Colonic mucosa (tissue), 4 donors: ENCODE data around the gene PSME3. TPM values are rescaled to one million over a fixed set of nuclear protein-coding genes. Genes with fewer than 3 reads are reported as not detected.

Source experiments
- DNase-seq: peaks from one replicate; pipeline ENCODE4 v3.0.0-alpha.2; 2020
- H3K27ac ChIP-seq: fragments of 200-600 bp; one replicate; pipeline ENCODE4 v1.8.0; 2021
- H3K27me3 ChIP-seq: fragments of 200-600 bp; one replicate; pipeline ENCODE4 v1.8.0; 2021
- H3K36me3 ChIP-seq: fragments of 200-600 bp; one replicate; pipeline ENCODE4 v1.8.0; 2021
- H3K4me1 ChIP-seq: fragments of 200-600 bp; one replicate; pipeline ENCODE4 v1.8.0; 2021; ENCODE audit warnings: mild to moderate bottlenecking
- H3K4me3 ChIP-seq: fragments of 200-600 bp; one replicate; pipeline ENCODE4 v1.8.0; 2021
- H3K9ac ChIP-seq, 2 donors: one replicate each; pipeline ENCODE4 v1.7.0; 2013; ENCODE audit warnings: control low read depth in 2 of 2, low read depth in 2 of 2, low read length in 2 of 2
- H3K9me3 ChIP-seq: fragments of 200-600 bp; one replicate; pipeline ENCODE4 v1.8.0; 2021
- intact Hi-C: fragments of 100-400 bp; cut with DNase I; formaldehyde crosslinking; loops from one replicate; pipeline ENCODE4 v1.14.1; 2022
- total RNA-seq, 2 donors: library from RNA; stranded (reverse); fragmentation: NEBNext Ultra II Directional in 1 of 2; extraction: Animal tissue kit (Norgen Biotek cat#: 25700) in 1 of 2; gene quantifications; one replicate each; pipeline ENCODE4 v1.2.1, GENCODE V29; 2021
- TF ChIP-seq, protein P1 (sequence below): fragments of 200-600 bp; IDR thresholded peaks from one replicate; pipeline ENCODE4 v1.8.0; 2022; ENCODE audit warnings: antibody characterized with exemption, mild to moderate bottlenecking
- donor health status: healthy.
- donor health status: DM: no; HTN: no; CAD: no.
- donor health status: DM: no; HTN: no; CAD: no.

The PSME3 gene
- total RNA-seq, 2 donors from 2014 or later = 86.4 to 163 TPM

GRCh38 chr17:42818379-42818778, 14.8 kb upstream of the PSME3 start:
- intact Hi-C loops = no loop called here
- Histone ChIP-seq H3K9ac (no peak overlapping the region), H3K27ac (no peak overlapping the region), H3K36me3 (peaks cover 10% of the 10 kb centered on the region), H3K4me3 (no peak overlapping the region), H3K27me3 (no peaks in the 10 kb centered on the region), H3K9me3 (no peaks in the 10 kb centered on the region), H3K4me1 (peaks cover 10% of the 10 kb centered on the region)
- no peak for DNase-seq
- TF ChIP-seq, protein P1, sequence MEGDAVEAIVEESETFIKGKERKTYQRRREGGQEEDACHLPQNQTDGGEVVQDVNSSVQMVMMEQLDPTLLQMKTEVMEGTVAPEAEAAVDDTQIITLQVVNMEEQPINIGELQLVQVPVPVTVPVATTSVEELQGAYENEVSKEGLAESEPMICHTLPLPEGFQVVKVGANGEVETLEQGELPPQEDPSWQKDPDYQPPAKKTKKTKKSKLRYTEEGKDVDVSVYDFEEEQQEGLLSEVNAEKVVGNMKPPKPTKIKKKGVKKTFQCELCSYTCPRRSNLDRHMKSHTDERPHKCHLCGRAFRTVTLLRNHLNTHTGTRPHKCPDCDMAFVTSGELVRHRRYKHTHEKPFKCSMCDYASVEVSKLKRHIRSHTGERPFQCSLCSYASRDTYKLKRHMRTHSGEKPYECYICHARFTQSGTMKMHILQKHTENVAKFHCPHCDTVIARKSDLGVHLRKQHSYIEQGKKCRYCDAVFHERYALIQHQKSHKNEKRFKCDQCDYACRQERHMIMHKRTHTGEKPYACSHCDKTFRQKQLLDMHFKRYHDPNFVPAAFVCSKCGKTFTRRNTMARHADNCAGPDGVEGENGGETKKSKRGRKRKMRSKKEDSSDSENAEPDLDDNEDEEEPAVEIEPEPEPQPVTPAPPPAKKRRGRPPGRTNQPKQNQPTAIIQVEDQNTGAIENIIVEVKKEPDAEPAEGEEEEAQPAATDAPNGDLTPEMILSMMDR = no peak

DNA sequence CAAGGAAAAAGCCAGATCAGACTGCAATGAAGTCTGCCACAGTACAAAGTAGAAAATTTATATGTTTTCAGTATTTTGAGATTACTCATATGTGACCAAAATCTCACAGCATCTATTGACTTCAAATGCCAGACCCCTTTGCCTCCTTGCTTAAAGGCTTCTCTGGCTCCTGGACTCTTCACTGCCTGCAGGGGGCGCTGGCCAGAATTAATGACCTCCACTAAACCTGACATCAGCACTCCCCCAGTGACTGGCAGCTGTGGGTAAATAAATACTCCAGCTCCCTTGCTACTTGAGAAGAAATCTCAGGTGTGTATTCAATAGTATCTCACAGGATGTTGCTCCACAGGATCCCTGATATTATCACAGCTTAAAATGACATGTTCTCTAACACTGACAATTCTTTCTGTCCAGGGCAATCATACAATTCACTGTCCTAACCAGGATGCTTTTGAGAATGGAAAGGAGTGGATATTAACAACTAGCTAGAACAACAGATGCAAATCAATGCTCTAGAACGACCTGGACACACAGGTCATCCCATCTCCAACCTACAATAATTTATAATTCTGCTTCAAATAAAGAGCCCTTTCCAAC, 13.2 kb upstream of the PSME3 start:
- Histone ChIP-seq H3K27ac (no peak overlapping the region), H3K36me3 (peaks cover 10% of the 10 kb centered on the region), H3K27me3 (no peaks in the 10 kb centered on the region), H3K9ac (no peak overlapping the region), H3K4me3 (no peak overlapping the region), H3K4me1 (peaks cover 11% of the 10 kb centered on the region), H3K9me3 (no peaks in the 10 kb centered on the region)
- peak; percentile 55 for DNase-seq
- intact Hi-C loops = loop anchor here (5.0 kb wide), 1 partner anchor 43 kb away; no protein-coding TSS in a partner anchor
- TF ChIP-seq, protein P1 = peak; percentile 50

DNA sequence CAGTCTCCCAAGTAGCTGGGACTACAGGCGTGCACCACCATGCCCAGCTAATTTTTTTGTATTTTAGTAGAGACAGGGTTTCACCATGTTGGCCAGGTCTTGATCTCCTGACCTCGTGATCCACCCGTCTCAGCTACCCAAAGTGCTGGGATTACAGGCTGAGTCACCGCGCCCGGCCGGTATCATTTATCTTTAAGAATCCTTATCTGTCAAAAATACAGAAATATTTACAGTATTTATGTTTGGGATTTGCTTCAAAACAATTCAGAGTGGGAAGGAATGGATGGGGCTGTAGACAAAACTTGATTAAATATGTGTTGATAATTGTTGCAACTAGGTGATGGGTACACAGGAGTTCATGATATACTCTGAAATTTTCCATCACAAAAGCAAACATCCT, 12.0 kb upstream of the PSME3 start:
- no peak overlapping the region for H3K9ac ChIP-seq
- peaks cover 10% of the 10 kb centered on the region for H3K36me3 ChIP-seq
- H3K27me3 ChIP-seq = no peaks in the 10 kb centered on the region
- intact Hi-C loops = loop anchor here (5.0 kb wide), 1 partner anchor 44 kb away; no protein-coding TSS in a partner anchor
- DNase-seq = no peak
- H3K4me1 ChIP-seq = peaks cover 11% of the 10 kb centered on the region
- H3K4me3 ChIP-seq = no peak overlapping the region
- TF ChIP-seq, protein P1 = no peak
- no peaks in the 10 kb centered on the region for H3K9me3 ChIP-seq
- H3K27ac ChIP-seq = no peak overlapping the region

DNA sequence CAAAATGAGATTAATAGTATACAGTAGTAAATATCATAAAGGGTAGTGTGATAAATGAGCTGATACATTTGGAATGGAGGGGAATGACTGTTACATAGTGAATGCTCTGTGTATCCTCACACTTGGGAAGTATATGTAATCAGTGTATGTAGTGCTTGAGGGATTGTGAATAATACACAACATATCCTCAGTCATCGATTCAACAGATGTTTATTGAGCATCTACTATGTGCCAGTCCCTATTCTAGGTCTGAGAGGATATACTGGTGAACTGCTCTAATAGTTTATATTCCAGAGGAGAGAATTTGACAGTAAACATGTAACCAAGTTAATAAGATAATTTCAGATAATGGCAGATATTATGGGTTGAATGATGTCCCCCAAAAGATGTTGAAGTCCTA, 5.7 kb upstream of the PSME3 start:
- Histone ChIP-seq H3K36me3 (no peaks in the 10 kb centered on the region), H3K27ac (no peak overlapping the region), H3K9ac (no peak overlapping the region), H3K9me3 (no peaks in the 10 kb centered on the region), H3K27me3 (no peaks in the 10 kb centered on the region), H3K4me1 (peaks cover 16% of the 10 kb centered on the region), H3K4me3 (no peak overlapping the region)
- intact Hi-C loops = no loop called here
- no peak for DNase-seq
- TF ChIP-seq, protein P1 = no peak

- Histone ChIP-seq H3K4me1 (peaks cover 7% of the 10 kb centered on the region), H3K27ac (no peak overlapping the region), H3K9me3 (no peaks in the 10 kb centered on the region), H3K9ac (no peak overlapping the region), H3K4me3 (no peak overlapping the region), H3K27me3 (no peaks in the 10 kb centered on the region), H3K36me3 (no peaks in the 10 kb centered on the region)
- TF ChIP-seq, protein P1 = no peak
- no peak for DNase-seq
- intact Hi-C loops = loop anchor here (5.0 kb wide), 2 partner anchors 109 to 166 kb away; partner anchors contain the start of gene RPL27
Measured at GRCh38 chr17:42830971-42831370, 2.2 kb upstream of the PSME3 start.
